Inflammatory macrophage treated with lipopolysaccharide for 4 hours (primary cell): ENCODE results near the gene MYO3A.
A peak's percentile ranks its signal among the peaks of the same experiment; 100 is the strongest.
"Not testable (repeated sequence)": the region's sequence is repeated elsewhere in the genome, so short reads cannot be mapped to it uniquely, and the experiment has no call there.

Experiments
- DNase-seq: peaks from one replicate; pipeline ENCODE4 v3.0.0-alpha.2; 2020

Gene MYO3A

DNA sequence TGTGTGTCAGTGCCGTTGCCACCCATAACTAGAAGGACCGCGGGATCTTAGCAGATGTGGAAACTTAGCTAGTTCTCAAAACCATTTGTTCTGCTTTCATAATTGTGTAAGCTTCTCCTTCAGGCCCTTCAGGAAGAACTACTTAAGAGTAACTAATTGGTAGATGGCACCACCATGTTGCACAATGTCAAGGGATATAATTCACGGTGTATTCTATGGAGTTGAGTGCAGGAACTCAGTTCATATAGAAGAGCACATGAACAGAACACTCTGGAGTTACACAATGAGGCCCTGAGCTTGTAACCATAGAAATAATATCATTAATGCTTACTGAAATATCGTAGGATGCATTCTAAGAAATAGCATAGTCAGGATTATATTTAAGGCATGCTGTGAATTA, 156.0 kb downstream of the MYO3A start:
- peak; percentile 71 for DNase-seq

DNA sequence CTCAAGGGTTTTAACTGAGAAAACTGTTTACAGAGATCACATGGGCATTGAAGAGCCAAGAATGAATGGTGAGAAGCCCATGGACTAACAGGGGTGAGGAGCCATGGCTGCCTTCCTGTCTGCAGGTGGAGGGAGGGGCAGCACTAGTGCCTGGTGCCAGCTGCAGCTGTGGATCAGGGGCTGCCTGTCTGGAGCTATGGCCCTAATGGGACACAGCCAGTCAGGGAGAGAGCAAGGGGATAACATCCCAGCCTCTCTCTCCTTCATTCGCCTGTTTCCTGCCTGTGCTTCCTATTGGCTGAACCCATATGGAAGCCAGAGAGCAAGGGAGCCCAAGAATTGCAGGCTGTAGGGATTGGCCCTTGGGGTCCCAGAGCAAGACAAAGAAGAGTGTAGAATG, 156.7 kb downstream of the MYO3A start:
- no peak for DNase-seq

- no peak for DNase-seq
Measured at GRCh38 chr10:26093229-26093628, 159.2 kb downstream of the MYO3A start.

GRCh38 chr10:26095781-26096180, 161.8 kb downstream of the MYO3A start:
- DNase-seq: no peak

DNA sequence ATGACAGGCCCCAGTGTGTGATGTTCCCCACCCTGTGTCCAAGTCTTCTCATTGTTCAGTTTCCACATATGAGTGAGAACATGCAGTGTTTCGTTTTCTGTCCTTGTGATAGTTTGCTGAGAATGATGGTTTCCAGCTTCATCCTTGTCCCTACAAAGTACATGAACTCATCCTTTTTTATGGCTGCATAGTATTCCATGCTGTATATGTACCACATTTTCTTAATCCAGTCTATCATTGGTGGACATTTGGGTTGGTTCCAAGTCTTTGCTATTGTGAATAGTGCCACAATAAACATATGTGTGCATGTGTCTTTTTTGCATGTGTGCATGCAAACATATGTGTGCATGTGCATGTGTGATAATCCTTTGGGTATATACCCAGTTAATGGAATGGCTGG, 163.5 kb downstream of the MYO3A start:
- DNase-seq: not testable (repeated sequence)

GRCh38 chr10:26112532-26112931, 178.5 kb downstream of the MYO3A start:
- no peak for DNase-seq

DNA sequence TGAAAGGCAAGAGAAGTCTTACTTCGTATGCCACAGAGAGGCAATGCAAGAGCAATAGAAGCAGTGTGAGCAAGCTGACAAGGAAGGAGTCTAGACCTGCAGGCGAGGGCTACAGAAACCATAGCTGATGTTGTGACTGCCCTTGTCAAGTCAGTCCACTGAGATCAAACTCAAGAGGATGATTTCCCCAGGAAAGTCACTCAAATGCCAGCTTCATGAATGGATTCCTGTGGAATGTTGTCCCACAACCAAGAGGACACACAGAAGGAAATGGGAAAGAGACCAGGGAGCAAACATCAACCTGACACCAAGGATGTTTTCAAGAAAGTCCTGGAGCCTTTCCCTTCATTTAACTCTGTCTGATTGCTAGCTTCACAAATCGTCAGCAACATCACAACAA, 204.6 kb downstream of the MYO3A start:
- no peak for DNase-seq

- no peak for DNase-seq
Measured at GRCh38 chr10:26156019-26156418, 222.0 kb downstream of the MYO3A start.

DNA sequence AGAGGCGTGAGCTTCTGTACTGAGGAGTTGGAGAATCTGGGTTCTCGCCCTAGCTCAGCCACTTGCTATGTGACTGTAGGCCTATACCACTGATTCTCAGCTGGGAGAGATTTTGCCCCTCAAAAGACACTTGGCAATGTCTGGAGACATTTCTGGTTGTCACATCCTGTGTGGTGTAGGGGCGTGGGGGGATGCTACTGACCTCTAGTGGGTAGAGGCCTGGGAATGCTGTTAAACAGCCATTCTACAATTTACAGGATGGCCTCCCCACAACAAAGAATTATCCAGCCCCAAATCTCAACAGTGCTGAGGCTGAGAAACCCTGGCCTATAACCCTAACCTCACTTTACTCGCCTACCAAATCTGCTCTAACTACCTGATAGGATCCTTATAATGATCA, 223.7 kb downstream of the MYO3A start:
- no peak for DNase-seq

- DNase-seq: no peak
Measured at GRCh38 chr10:26169466-26169865, 235.4 kb downstream of the MYO3A start.

DNA sequence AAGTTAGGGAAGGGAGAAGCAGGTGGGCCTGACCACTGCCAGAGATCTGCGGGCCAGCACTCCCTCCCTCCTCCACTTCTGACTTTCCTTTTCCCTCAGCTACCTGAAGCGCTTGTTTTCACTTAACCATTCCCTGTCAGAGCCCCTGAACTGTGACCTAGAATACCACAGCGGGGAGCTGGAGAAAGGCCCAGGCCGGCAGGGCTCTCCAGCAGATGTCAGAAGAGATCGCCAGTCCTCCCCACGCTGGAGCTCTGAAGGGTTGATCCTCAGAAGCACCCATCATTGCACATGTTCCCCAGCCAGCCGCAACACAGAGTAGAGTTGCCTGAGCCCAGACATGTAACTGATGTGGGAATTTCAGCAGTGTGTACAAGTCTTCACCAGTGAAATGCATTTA, 238.1 kb downstream of the MYO3A start:
- DNase-seq: no peak

GRCh38 chr10:26173837-26174236, 239.8 kb downstream of the MYO3A start:
- no peak for DNase-seq

DNA sequence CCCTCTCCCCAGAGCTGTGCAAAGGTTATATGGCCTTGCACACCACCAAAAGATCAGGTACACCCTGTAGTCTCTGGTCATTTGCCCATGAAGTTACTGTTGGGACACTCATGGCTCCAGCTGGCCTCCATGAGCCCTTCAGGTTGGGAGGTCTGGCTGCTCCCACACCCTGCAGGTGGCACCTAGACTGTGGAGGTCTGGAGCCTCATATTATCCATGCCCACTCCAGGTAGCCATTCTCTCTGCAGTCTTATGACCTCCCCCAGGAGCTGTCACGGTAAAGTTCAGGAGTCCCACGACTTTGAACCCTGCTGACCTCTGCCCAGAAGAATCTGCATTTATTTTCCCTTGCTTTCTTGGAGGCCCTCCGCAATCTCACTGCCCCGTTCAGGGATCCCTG, 243.3 kb downstream of the MYO3A start:
- no peak for DNase-seq

DNA sequence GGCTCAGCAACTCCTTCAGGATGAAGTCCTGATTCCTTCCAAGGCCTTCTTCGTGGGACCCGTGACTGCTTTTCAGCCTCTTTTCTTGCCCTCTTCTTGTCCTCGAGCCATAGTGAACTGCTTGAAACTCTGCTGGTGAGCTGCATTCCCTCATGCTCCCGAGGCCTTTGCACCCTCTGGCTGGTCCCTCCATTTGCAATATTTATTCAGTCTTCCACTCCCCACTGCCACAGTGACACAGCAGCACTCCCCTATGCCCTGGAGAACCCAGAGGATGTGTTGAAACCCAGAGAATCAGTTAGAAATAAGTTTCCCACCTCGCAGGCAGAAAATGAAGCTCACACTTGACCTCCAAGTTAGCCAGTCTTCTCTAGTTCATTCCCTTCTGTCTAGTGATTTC, 260.2 kb downstream of the MYO3A start:
- no peak for DNase-seq

- DNase-seq: no peak
Measured at GRCh38 chr10:26197248-26197647, 263.2 kb downstream of the MYO3A start.

GRCh38 chr10:26198119-26198518, 264.1 kb downstream of the MYO3A start:
- DNase-seq: no peak

GRCh38 chr10:26199841-26200240, 265.8 kb downstream of the MYO3A start:
- DNase-seq: no peak

GRCh38 chr10:26205223-26205622, 271.2 kb downstream of the MYO3A start:
- DNase-seq: no peak

DNA sequence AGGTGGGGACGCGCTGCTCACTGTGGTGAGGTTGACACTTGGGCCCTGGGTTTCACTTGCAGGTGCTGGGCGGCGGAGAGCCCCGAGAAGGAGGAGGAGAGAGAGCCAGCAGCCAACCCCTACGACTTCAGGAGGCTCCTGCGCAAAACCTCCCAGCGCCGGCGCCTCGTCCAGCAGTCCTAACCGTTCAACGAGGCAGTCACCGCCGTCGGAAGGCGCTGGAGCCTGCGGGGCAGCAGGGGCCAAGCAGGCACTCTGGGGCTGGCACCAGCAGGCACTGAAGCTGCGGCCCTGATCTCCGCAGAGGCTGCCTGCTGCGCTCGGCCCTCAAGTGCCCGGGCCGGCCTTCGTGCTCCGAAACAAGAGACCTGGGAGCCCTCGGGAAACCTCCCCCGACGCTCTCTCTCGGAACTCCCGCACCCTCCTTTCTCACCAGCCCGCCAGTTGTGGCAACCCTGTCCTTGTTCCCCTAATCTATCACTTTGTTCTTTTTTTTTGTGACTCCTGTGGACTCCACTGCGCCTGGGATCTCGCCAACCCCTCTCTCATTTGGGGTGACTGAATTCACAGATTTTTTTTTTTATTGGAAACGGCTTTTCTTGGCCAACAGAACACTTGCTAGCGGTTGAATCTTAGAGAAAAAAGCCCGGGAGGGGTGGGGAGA, 277.9 kb downstream of the MYO3A start:
- no peak for DNase-seq

- DNase-seq: no peak
Measured at GRCh38 chr10:26212511-26212910, 278.5 kb downstream of the MYO3A start.

- no peak for DNase-seq
Measured at GRCh38 chr10:26213157-26213800, 279.2 kb downstream of the MYO3A start.

GRCh38 chr10:26214004-26214403, 280.0 kb downstream of the MYO3A start:
- DNase-seq: no peak

- no peak for DNase-seq
Measured at GRCh38 chr10:26214551-26215395, 280.7 kb downstream of the MYO3A start.

- no peak for DNase-seq
Measured at GRCh38 chr10:26215396-26215934, 281.4 kb downstream of the MYO3A start.
